Inflammatory macrophage treated with lipopolysaccharide for 4 hours (primary cell): ENCODE results near the gene SUSD4.

Experiments used
- DNase-seq: peaks from one replicate; pipeline ENCODE4 v3.0.0-alpha.2; 2020

Gene SUSD4

GRCh38 chr1:223358826-223359225 lies 5.2 kb downstream of the SUSD4 start:
- no peak for DNase-seq

- DNase-seq = no peak
Observed at GRCh38 chr1:223355699-223356098, 8.3 kb downstream of the SUSD4 start.

GRCh38 chr1:223353939-223354338 lies 10.0 kb downstream of the SUSD4 start:
- DNase-seq = no peak

DNA sequence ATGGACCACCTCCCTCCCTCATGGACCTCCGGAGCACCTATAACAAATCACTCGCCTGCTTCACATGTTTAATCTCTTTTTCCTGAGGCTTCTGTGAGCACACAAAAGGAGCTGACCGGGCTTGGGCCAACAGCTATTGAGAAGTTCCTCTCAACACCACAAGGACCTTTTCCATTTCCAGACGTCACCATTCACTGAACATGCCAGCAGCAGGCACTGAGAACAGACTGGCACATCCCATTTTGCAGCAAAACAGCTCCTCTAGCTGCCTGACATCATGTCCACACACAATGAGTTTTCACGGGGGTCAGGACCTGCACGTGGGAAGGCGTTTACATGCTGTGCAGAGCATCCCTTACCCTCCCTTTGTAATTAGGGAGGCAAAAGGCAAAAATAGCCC lies 11.0 kb downstream of the SUSD4 start:
- DNase-seq = no peak

DNA sequence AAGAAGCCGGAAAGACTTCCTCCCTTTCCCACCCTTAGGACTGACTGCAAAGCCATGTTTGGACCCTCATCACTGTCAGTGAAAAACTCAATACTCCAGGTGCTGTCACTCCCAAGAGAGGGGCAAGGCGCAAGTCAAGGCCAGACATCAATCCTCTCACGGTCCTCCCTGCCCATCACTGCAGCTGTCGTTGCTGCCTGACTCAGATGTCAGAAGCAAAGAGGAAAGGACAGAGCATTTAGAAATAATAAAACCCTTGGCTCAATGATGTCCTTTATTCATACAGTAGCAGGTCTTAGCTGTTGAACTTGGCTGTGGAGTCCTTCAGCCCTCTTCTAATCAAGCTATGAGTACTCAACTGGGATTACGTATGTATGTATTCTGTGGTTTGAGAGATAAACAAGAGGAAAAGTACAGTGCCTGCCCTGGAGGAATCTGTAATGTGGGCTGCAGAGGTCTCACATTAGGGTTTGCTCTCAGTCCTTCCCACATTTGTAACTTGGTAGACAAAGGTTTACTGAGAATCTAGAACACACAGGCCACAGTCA lies 13.5 kb downstream of the SUSD4 start:
- no peak for DNase-seq

GRCh38 chr1:223349241-223349640 lies 14.7 kb downstream of the SUSD4 start:
- DNase-seq = no peak

GRCh38 chr1:223348439-223348838 lies 15.5 kb downstream of the SUSD4 start:
- DNase-seq = no peak

GRCh38 chr1:223347583-223347982 lies 16.4 kb downstream of the SUSD4 start:
- no peak for DNase-seq

GRCh38 chr1:223346311-223346710 lies 17.7 kb downstream of the SUSD4 start:
- no peak for DNase-seq

GRCh38 chr1:223345720-223346119 lies 18.3 kb downstream of the SUSD4 start:
- DNase-seq = no peak

GRCh38 chr1:223344491-223344890 lies 19.5 kb downstream of the SUSD4 start:
- DNase-seq = no peak

- no peak for DNase-seq
Observed at GRCh38 chr1:223343692-223344091, 20.3 kb downstream of the SUSD4 start.

DNA sequence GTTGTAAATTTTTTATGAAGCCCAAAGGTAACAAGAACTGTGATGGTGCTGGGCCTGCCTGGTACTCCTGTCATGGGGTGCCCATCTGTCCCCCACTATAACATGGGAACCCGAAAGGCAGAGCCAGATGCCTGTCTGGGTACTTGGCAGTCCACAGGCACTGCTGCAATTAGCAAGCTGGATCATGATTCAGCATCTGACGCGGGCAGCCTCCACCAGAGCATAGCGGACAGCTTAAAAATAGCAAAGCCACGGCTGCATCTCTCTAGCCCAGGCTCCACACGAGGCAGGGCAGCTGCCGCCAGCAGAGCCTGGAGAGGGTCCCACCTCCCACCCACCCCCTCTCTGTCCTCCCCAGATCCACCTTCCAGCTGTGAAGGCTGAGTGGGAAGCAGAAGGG lies 22.9 kb downstream of the SUSD4 start:
- DNase-seq = no peak

GRCh38 chr1:223340637-223341036 lies 23.3 kb downstream of the SUSD4 start:
- DNase-seq = no peak

- DNase-seq = no peak
Observed at GRCh38 chr1:223339861-223340260, 24.1 kb downstream of the SUSD4 start.

GRCh38 chr1:223338811-223339746 lies 24.9 kb downstream of the SUSD4 start:
- DNase-seq = no peak

DNA sequence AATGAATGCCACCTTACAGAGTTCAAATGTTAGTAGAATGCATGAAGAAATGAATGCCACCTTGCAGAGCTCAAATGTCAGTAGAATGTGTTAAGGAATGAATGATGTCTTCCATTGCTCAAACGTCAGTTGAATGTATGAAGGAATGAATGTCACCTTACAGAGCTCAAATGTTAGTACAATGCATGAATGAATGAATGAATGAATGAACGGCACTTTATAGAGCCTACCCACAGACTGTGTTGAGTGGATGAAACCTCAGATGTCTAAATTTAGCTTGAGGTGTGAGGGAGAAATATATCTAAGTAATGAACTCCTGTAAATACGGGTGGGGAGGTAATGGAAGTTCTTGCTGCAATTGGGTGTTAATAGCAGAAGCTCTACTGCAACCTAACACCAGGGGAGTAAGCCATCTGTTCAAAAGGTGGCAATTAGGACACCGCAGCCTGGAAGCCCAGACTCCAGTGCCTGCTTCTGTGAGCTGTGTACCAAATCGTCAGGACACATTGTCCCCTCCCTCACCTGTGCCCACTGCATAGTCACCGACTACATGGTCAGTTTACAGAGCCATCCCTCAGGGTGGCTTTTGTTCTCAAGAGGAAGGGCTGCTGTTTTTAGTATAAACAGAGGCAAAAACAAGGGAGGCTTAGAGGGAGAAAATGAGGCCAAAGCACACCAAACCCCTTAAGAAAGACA lies 26.7 kb downstream of the SUSD4 start:
- no peak for DNase-seq

DNA sequence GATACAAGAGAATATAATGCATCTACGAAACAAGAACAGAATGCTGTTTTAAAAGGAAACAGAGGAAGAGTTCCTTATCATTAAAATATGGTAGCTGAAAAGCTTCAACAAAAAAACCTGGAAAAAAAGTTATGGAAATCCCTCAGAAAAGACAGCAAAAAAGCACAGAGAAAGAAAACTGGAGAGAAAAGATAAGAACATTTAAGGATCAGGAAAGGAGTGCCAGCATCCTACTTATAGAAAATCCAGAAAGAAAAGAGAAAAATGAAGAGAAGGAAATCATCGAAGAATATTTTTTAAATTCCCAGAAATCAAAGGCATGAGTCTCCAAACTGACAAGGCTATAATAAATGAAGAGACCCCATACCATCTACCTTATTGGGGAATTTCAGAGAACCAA lies 29.8 kb downstream of the SUSD4 start:
- DNase-seq = no peak

DNA sequence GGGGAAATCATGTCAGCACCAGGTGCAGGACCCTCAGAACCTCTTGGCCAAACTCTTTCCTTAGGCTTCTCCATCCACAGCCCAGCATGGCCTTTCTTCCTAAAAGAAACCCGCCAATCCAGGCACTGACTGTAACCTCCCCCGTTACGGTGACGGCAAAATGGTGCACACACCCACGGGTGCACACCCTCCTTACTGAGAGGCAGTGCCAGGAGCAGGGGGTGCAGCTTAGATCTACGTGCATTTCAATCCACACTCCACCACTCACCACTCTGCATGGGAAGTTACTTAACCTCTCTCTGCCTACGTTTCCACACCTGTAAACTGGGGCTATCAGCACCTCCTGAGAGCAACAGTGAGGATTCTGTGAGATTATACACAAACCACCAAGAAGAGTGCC lies 31.0 kb downstream of the SUSD4 start:
- no peak for DNase-seq

- no peak for DNase-seq
Observed at GRCh38 chr1:223331929-223332328, 32.0 kb downstream of the SUSD4 start.

- DNase-seq = no peak
Observed at GRCh38 chr1:223331301-223331700, 32.7 kb downstream of the SUSD4 start.

GRCh38 chr1:223330466-223330865 lies 33.5 kb downstream of the SUSD4 start:
- DNase-seq = no peak

GRCh38 chr1:223329664-223330415 lies 34.1 kb downstream of the SUSD4 start:
- DNase-seq = no peak
